Measurements from ENCODE around the gene HTR2B.

- TF ChIP-seq POLR2A (IDR thresholded peaks at IDR 0.05; ENCODE audit: low read length) = no peak
- TF ChIP-seq GATA1 (IDR thresholded peaks at IDR 0.05; ENCODE audit: low read depth, low read length) = no peak
Measured at GRCh38 chr2:231132129-231132528, 7.3 kb upstream of the HTR2B start.

Data from erythroblast (primary cell).